Medulla oblongata (tissue), 1 donor: ENCODE results near the gene RETREG3.
"Not testable (repeated sequence)": the region's sequence is repeated elsewhere in the genome, so short reads cannot be mapped to it uniquely, and the experiment has no call there.

Experiments
- DNase-seq: peaks from one replicate; pipeline ENCODE4 v3.0.0-alpha.2; 2015; ENCODE audit errors: extremely low spot score

The RETREG3 gene

GRCh38 chr17:42571435-42572225, 37.5 kb downstream of the RETREG3 start:
- DNase-seq: no peak

DNA sequence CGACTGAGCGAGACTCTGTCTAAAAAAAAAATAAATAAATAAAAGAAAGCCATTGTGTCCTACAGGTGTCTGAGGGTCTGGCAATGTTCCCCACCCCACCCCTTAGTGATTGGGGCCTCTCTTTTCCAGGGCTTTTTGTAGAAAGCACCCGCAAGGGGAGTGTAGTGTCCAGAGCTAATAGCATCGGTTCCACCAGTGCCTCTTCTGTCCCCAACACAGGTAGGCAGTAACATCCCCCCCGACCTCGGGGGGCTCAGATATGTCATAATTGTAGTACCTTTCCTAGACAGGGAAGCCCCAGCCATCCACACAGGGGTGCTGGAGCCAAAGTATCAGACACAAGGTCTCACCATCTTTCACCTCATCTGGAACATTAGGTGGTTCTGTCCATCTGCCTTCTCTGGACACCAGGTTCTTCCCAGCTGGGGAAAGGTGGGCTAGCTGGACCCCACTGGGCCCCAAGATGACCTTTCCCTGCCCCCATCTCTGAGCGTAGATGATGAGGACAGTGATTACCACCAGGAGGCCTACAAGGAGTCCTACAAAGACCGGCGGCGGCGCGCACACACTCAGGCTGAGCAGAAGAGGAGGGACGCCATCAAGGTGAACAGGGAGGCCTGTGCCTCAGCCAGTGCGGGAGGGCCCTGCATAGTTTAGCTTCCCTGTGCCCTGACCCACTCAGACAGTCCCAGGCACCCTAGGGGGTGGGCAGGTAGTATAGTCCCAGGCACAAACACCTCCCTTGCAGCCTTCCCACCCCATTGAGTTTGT, 40.6 kb downstream of the RETREG3 start:
- no peak for DNase-seq

DNA sequence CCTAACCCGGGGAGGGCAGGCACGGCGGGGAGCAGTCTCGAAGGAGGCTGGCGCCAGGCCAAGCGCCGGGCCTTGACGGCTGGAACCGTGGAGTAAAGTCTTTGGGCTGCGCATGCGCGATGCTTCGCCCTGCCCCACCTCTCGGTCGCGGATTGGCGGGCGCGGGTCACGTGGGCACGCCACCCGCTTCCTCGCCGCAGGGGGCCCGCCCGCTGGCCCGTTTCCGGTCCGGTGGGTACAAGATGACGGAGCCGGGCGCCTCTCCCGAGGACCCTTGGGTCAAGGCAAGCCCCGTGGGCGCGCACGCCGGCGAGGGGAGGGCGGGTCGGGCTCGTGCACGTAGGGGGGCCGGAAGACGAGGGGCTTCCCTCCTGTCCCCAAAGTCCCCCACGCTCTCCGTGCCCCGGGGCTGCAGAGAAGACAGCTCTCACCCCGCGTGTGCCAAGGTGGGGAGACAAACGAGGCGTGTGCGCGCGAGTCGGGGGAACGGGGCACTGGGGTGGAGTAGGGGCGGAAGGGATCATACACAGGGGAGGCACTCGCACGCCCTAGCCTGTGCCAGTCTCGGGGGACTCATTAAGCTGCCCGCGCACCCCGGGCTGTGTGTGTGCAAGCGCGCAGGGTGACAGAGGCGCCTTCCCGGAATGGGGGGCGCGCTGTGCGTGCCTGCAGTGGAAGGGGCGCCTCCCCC, 42.1 kb downstream of the RETREG3 start, which contains the start of gene MLX:
TSS of gene MLX (plus strand) at position 218 of the 691 bp plus-strand sequence. CDS start at position 243, 25 bp downstream.
- peak; percentile 93 for DNase-seq

DNA sequence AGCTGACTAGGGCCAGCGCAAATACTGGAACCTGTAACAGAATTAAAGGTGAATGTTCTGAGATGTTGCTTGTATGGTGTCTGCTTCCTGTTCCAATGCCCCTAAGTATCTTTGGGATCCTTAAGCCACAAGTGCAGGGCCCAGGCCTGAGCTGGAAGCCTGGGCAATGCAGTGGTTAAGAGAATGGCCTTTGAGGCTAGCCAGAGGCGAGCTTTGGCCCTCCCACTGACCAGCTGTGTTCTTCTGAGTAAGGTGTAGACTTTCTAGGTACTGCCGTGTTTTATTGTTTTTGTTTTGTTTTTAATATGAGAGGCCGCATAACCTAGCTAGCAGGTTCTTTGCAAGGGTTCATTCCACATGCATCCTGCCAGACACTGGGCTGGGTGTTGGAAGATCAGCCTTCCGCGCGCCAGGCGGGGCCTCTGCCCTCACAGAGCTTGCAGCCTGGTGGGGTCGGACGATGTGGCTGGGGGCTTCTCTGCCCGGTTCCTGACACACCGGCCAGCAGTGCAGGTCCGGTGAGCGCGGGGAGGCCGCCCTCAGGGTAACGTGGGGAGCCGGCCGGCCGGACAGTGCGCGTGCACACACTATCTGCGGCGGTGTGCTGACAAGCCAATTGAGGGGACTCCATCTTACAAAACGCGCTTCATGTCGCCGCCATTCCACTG, 42.8 kb downstream of the RETREG3 start:
- DNase-seq: no peak

DNA sequence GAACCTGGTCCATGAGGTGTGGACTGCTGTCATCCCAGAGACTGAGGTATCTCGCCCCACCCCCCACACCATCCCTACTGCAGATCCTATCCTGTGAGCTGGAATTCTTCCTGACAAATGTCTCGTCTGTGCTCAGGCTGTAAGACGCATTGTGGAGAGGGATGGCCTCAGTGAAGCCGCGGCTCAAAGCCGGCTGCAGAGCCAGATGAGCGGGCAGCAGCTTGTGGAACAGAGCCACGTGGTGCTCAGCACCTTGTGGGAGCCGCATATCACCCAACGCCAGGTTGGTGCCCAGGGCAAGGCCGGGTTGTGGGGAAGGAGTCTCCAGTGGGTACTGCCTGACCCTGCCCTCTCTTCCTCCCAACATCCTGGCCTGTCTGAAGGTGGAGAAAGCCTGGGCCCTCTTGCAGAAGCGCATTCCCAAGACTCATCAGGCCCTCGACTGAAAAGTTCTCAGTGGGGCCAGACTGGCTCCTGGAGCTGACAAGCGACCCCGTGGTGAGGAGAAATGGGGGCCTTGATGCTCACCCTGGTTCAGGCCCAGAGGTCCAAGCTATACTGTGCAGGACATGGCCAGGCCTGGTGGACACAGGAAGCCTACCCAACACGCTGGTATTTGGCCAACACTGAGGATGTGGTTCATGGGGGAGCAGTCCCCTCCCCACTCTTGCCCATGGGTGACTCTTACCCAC, 43.5 kb downstream of the RETREG3 start:
- DNase-seq: no peak

- DNase-seq: no peak
Measured at GRCh38 chr17:42564815-42565522, 44.2 kb downstream of the RETREG3 start.

DNA sequence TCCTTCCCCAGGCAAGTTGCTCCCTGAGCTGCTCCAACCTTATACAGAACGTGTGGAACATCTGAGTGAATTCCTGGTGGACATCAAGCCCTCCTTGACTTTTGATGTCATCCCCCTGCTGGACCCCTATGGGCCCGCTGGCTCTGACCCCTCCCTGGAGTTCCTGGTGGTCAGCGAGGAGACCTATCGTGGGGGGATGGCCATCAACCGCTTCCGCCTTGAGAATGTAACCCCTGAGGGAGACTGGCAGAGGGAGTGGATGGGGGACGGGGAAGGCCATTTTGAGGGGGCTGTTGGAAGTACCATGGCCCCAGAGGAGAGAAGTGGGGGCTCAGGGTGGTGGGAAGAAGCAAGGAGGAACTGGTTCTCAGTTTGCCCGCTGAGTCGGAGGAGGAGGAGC, 45.2 kb downstream of the RETREG3 start:
- no peak for DNase-seq

- no peak for DNase-seq
Measured at GRCh38 chr17:42563543-42563942, 45.6 kb downstream of the RETREG3 start.

DNA sequence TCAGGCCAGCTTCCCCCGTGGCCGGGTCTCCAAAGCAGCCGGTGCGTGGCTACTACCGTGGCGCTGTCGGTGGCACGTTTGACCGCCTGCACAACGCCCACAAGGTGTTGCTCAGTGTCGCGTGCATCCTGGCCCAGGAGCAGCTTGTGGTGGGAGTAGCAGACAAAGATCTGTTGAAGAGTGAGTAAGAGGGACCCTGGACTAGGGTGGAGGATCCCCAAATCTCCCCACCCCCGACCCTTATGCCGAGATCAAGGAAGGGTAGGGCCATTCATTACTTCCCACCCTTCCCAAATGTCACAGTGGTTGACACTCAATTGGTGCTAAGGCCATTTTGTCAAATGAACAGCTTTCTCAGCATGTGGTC, 46.0 kb downstream of the RETREG3 start:
- DNase-seq: no peak

DNA sequence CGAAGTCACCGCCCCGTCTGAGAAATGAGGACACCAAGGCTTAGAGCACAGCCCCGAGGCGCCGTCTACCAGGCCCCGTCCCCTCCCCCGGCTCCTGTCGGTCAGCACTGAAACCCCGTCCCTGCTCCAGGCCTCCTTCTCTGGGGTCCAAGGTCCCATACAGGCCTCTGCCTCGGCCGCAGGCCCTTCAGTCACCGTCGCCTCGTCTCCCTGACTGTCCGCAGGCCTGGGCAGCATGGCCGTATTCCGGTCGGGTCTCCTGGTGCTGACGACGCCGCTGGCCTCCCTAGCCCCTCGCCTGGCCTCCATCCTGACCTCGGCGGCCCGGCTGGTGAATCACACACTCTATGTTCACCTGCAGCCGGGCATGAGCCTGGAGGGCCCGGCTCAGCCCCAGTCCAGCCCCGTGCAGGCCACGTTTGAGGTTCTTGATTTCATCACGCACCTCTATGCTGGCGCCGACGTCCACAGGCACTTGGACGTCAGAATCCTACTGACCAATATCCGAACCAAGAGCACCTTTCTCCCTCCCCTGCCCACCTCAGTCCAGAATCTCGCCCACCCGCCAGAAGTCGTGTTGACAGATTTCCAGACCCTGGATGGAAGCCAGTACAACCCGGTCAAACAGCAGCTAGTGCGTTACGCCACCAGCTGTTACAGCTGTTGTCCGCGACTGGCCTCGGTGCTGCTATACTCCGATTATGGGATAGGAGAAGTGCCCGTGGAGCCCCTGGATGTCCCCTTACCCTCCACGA, 46.6 kb downstream of the RETREG3 start:
- no peak for DNase-seq

DNA sequence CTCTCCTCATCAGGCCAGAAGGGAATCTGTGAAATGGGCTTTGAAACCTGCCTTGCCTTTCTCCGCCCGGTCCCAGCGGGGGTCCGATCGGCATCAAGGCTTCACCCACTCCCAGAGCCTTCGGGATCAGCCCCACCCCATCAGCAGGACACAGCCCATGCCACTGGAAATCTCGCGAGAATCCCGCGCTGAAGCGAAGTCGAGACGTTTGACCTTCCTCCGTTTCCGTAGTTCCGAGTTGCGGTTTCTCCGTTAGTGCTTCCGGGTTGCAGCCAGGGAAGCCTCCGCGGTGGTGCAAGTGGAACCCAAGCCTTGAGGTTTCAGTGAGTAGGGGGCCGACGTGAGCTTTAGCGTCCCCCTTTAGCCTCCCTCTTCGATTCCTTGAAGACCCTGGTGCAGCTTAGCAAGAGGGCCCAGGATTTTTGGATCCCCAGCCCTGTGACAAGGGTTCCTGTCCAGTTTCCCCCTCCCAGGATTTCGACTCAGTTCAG, 47.2 kb downstream of the RETREG3 start, which contains the start of gene COASY:
TSS of gene COASY (plus strand) at position 252 of the 491 bp plus-strand sequence. CDS start 475 bp downstream, outside the sequence.
- peak; percentile 98 for DNase-seq

- DNase-seq: no peak
Measured at GRCh38 chr17:42560246-42560645, 48.9 kb downstream of the RETREG3 start.

GRCh38 chr17:42559075-42559474, 50.1 kb downstream of the RETREG3 start:
- no peak for DNase-seq

DNA sequence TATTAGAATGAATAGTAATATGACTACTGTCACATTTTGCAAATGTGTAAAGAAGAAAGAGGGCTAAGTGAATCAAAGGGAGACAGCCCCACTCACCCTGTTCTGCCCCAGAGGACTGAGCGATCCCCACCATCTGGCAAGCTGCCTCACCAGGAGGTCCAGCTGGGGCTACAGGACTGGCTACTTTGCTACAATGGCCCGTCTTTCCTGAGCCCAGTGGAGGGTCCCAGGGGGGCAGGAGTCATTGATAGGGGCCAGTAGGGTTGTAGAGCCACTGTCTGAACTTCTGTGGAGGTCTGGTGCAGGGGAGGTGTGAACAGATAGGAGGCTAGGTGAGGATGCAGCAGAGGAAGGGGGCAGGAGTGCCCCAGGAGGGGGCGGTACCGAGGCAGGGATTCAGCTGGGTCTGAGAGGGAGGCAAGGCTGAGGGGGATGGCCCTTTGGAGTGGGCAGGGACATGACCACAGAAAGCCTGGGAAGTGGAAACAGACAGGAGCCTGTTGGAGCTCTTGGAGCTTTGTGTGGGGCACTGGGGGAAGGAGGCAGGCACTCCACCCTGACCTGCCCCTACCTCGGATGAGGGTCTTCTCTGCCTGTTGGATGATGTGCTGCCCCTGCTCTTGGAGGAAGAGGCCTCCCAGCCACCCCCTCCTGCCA, 53.1 kb downstream of the RETREG3 start:
- DNase-seq: not testable (repeated sequence)

DNA sequence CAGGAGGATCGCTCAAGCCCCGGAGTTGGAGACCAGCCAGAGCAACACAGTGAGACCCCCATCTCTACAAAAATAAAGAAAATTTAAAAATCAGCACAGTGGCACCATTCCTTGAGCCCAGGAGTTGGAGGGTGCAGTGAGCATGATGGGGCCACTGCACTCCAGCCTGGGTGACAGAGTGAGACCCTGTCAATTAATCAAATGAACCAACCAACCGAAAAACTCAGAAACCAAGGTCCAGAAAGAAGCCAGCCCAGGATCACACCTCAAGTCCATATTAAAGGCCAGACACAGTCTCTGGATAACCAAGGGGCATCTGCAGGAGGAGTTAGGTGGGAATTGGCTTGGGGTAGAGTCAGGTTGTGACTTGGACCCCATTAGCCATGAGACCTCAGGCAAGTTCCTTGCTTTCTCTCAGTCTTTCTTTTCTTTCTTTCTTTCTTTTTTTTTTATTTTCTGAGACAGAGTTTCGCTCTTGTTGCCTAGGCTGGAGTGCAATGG, 54.0 kb downstream of the RETREG3 start:
- no peak for DNase-seq

GRCh38 chr17:42554250-42555121, 54.7 kb downstream of the RETREG3 start:
- peak; percentile 84 for DNase-seq

- no peak for DNase-seq
Measured at GRCh38 chr17:42553866-42554249, 55.3 kb downstream of the RETREG3 start.
